Activated CD4-positive, alpha-beta T cell treated with anti-CD3 and anti-CD28 coated beads, Interleukin-2, amount 10 ng/mL, durations not matched to agents 24 days and 14 days (primary cell): ENCODE results near the gene PSME1. TPM values are rescaled to one million over a fixed set of nuclear protein-coding genes. Genes with fewer than 3 reads are reported as not detected.

ENCODE experiments used
- DNase-seq: peaks from one replicate; pipeline ENCODE4 v3.0.0; 2022
- H3K27ac Mint-ChIP-seq: one replicate; pipeline ENCODE4 v1.8.0; 2022; ENCODE audit warnings: mild to moderate bottlenecking, mixed read lengths
- H3K27me3 Mint-ChIP-seq: one replicate; pipeline ENCODE4 v1.8.0; 2022; ENCODE audit warnings: mixed read lengths
- H3K36me3 Mint-ChIP-seq: one replicate; pipeline ENCODE4 v1.8.0; 2022; ENCODE audit warnings: low read depth, mild to moderate bottlenecking, mixed read lengths
- H3K4me1 Mint-ChIP-seq: one replicate; pipeline ENCODE4 v1.8.0; 2021; ENCODE audit warnings: mixed read lengths
- H3K4me3 Mint-ChIP-seq: one replicate; pipeline ENCODE4 v1.8.0; 2022; ENCODE audit warnings: mild to moderate bottlenecking, moderate library complexity, mixed read lengths
- H3K9me3 Mint-ChIP-seq: one replicate; pipeline ENCODE4 v1.8.0; 2021; ENCODE audit warnings: mixed read lengths
- intact Hi-C: fragments of 100-400 bp; cut with micrococcal nuclease; formaldehyde crosslinking; loops from one replicate; pipeline ENCODE4 v1.15.1; 2023
- total RNA-seq: library from RNA; stranded (reverse); gene quantifications from 2 replicates; pipeline ENCODE4 v1.2.3, GENCODE V29; 2022

Gene PSME1
- total RNA-seq, 1 donor from 2014 or later = 300 TPM

GRCh38 chr14:24184104-24184970, 48.3 kb downstream of the PSME1 start:
- H3K27ac Mint-ChIP-seq = no peak overlapping the region
- intact Hi-C loops = no loop called here
- peaks cover 58% of the 10 kb centered on the region for H3K36me3 Mint-ChIP-seq
- no peak overlapping the region for H3K4me3 Mint-ChIP-seq
- peak; percentile 61 for DNase-seq
- no peaks in the 10 kb centered on the region for H3K27me3 Mint-ChIP-seq
- no peaks in the 10 kb centered on the region for H3K9me3 Mint-ChIP-seq
- H3K4me1 Mint-ChIP-seq = peaks cover 16% of the 10 kb centered on the region

DNA sequence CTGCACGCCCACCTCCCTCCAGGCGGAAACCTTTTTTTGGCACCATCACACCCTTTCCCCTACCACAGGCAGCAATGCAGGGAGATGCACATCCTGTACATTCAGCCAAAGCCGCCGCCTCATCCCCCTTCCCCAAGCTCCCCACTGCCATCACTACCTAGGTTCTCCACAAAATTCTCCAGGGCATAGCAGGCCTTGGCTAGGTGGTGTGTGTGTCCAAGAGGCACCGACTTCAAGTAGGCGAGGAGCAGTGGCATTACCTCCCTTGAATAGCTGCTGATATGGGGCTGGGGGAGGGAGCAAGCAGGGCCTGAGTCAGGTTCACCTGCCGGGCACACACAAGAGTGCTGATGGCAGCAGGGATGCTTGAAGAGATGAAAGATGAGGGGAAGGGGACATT, 49.0 kb downstream of the PSME1 start:
- intact Hi-C loops = no loop called here
- Mint-ChIP-seq H3K27me3 (no peaks in the 10 kb centered on the region), H3K27ac (no peak overlapping the region), H3K4me3 (no peak overlapping the region), H3K4me1 (peaks cover 19% of the 10 kb centered on the region), H3K36me3 (peaks cover 57% of the 10 kb centered on the region), H3K9me3 (no peaks in the 10 kb centered on the region)
- no peak for DNase-seq

DNA sequence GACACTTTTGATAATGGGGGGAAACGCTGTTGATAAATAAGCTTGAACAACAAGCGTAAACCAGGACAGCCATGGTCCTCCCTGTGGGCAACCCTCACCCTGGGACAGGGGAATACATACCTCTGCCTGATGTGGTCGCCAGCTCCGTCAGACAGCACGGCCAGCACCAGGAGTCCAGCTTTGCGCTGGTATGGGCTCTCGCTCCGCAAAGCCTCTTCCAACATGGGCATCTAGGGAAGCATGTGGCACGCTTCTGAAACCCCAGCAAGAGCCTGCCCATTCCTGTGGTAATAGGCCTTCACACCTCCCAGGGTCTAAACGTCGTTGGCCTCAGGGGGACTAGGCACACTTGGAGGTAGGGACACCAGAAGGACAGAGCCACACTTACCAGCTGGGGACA, 49.7 kb downstream of the PSME1 start:
- Mint-ChIP-seq H3K4me3 (no peak overlapping the region), H3K27ac (no peak overlapping the region)

DNA sequence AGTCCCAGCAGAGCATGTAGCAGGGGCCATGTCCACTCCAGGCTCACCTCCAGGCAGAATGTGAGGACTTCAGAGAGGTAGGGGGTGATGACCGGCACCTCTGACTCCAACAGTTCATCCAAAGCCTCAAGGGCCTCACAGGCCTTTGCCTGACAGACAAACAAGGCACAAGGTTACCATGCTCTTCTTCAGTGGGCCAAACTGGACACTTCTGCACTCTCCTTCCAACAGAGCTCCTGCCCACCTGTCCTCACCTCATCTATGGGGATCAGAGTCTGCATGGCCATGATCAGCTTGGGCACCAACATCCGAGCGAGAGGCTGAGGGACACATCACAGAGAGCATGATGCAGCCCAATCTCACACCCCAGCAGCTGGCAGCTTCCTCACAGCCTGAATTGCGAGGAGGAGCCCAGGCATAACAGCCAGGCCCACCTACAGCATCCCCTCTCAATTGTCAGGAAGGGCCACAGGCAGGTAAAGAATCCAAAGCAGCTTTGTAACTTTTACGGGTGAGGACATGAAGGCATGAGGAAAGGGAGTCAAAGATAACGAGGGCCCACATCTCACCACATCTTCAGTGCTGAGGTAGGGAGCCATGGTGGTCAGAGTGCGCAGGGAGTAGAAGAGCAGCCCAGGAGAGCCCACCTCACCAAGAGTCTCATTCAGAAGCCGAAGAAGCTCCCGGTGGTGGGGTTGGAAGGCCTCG, 51.0 kb downstream of the PSME1 start:
- intact Hi-C loops = no loop called here
- H3K4me1 Mint-ChIP-seq = peaks cover 22% of the 10 kb centered on the region
- peaks cover 57% of the 10 kb centered on the region for H3K36me3 Mint-ChIP-seq
- peak; percentile 60 for DNase-seq
- peak overlapping the region; percentile 92 for H3K4me3 Mint-ChIP-seq
- peak overlapping the region; percentile 66 for H3K27ac Mint-ChIP-seq
- H3K27me3 Mint-ChIP-seq = no peaks in the 10 kb centered on the region
- no peaks in the 10 kb centered on the region for H3K9me3 Mint-ChIP-seq

More for the DNA sequence above, 49.7 kb downstream of the PSME1 start:
- Mint-ChIP-seq H3K36me3 (peaks cover 56% of the 10 kb centered on the region), H3K4me1 (peaks cover 19% of the 10 kb centered on the region), H3K9me3 (no peaks in the 10 kb centered on the region), H3K27me3 (no peaks in the 10 kb centered on the region)
- no peak for DNase-seq
- intact Hi-C loops = no loop called here

DNA sequence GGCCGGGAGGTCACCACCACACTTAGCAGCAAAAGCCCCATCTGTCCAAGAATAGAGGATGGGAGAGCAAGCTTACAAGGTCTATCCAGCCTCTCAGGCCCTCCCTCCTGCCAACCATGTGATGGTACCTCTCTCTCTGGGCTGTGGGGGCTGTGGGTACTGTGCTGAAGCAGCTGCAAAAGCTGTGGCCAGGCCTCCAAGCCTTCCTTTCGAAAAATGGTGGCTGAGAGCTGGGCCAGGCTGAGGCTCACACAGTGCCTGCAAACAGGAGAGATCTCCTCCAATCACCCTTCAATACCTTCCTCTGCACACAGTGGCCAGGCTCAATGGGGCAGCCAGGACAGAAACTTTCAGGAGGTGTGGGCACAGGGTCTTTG, 51.5 kb downstream of the PSME1 start:
- no peak for DNase-seq
- Mint-ChIP-seq H3K36me3 (peaks cover 57% of the 10 kb centered on the region), H3K27me3 (no peaks in the 10 kb centered on the region), H3K4me3 (peak overlapping the region; percentile 92), H3K27ac (peak overlapping the region; percentile 93), H3K9me3 (no peaks in the 10 kb centered on the region), H3K4me1 (peaks cover 27% of the 10 kb centered on the region)
- intact Hi-C loops = no loop called here

Other genes with a start within 250 kb of the PSME1 start
- 17.6 and 18.2 TPM in 2 replicates for gene DHRS4, start 182.4 kb upstream of the PSME1 start, total RNA-seq
- 22.1 and 22.5 TPM in 2 replicates for gene DHRS4L2, start 147.3 kb upstream of the PSME1 start, total RNA-seq
- 1.3 and 1.5 TPM in 2 replicates for gene CARMIL3, start 84.2 kb upstream of the PSME1 start, total RNA-seq
- not detected in 2 replicates for gene CPNE6, start 64.6 kb upstream of the PSME1 start, total RNA-seq
- 63.6 and 64.2 TPM in 2 replicates for gene PCK2, start 41.9 kb upstream of the PSME1 start, total RNA-seq
- 55.8 and 57.3 TPM in 2 replicates for gene DCAF11, start 21.4 kb upstream of the PSME1 start, total RNA-seq
- 0.96 and 1.2 TPM in 2 replicates for gene NRL, start 21.2 kb upstream of the PSME1 start, total RNA-seq
- 0.26 and 0.54 TPM in 2 replicates for gene FITM1, start 5.5 kb upstream of the PSME1 start, total RNA-seq
- 26.6 and 30.3 TPM in 2 replicates for gene EMC9, start 5.4 kb downstream of the PSME1 start, total RNA-seq
- 565 and 584 TPM in 2 replicates for gene PSME2, start 10.4 kb downstream of the PSME1 start, total RNA-seq
- gene RNF31, start 11.3 kb downstream of the PSME1 start, total RNA-seq = 95.1 and 95.6 TPM in 2 replicates
- gene IRF9, start 25.1 kb downstream of the PSME1 start, total RNA-seq = 138 and 159 TPM in 2 replicates
- gene REC8, start 35.9 kb downstream of the PSME1 start, total RNA-seq = 33.8 and 34.3 TPM in 2 replicates
- gene IPO4, start 52.6 kb downstream of the PSME1 start, total RNA-seq = 107 and 112 TPM in 2 replicates
- 35.1 and 36.4 TPM in 2 replicates for gene TM9SF1, start 59.2 kb downstream of the PSME1 start, total RNA-seq
- 0.26 and 0.36 TPM in 2 replicates for gene TSSK4, start 69.5 kb downstream of the PSME1 start, total RNA-seq
- gene CHMP4A, start 77.3 kb downstream of the PSME1 start, total RNA-seq = 88.0 and 89.9 TPM in 2 replicates
- 11.6 and 13.5 TPM in 2 replicates for gene MDP1, start 79.9 kb downstream of the PSME1 start, total RNA-seq
- 188 and 190 TPM in 2 replicates for gene NEDD8, start 96.2 kb downstream of the PSME1 start, total RNA-seq
- 32.4 and 42.8 TPM in 2 replicates for gene GMPR2, start 96.7 kb downstream of the PSME1 start, total RNA-seq
- gene TINF2, start 106.4 kb downstream of the PSME1 start, total RNA-seq = 87.1 and 93.6 TPM in 2 replicates
- 5.1 and 6.2 TPM in 2 replicates for gene TGM1, start 127.0 kb downstream of the PSME1 start, total RNA-seq
- 49.6 and 51.1 TPM in 2 replicates for gene RABGGTA, start 135.4 kb downstream of the PSME1 start, total RNA-seq
- gene DHRS1, start 163.6 kb downstream of the PSME1 start, total RNA-seq = 10.1 and 10.3 TPM in 2 replicates
- 48.3 and 52.2 TPM in 2 replicates for gene NOP9, start 163.7 kb downstream of the PSME1 start, total RNA-seq
- gene CIDEB, start 171.8 kb downstream of the PSME1 start, total RNA-seq = 21.8 and 22.2 TPM in 2 replicates
- 9.6 and 11.0 TPM in 2 replicates for gene LTB4R2, start 173.9 kb downstream of the PSME1 start, total RNA-seq
- 12.2 and 14.2 TPM in 2 replicates for gene LTB4R, start 175.3 kb downstream of the PSME1 start, total RNA-seq
- gene ADCY4, start 198.9 kb downstream of the PSME1 start, total RNA-seq = 1.6 and 2.8 TPM in 2 replicates
- 12.0 and 13.9 TPM in 2 replicates for gene RIPK3, start 203.8 kb downstream of the PSME1 start, total RNA-seq
- not detected in 2 replicates for gene NFATC4, start 232.0 kb downstream of the PSME1 start, total RNA-seq